SU-DHL-6 (cell line): ENCODE results near the gene DDX17.

Experiments
- H2AFZ ChIP-seq: fragments of 200-600 bp; sonication (generic); 2 replicates; pipeline ENCODE4 v1.6.1; 2014; ENCODE audit warnings: low read depth, mild to moderate bottlenecking, moderate library complexity, mixed read lengths, antibody characterized with exemption, low read length; ENCODE audit not compliant: severe bottlenecking
- H3F3A ChIP-seq: fragments of 200-600 bp; shearing (Covaris generic); 2 replicates; pipeline ENCODE4 v1.6.0; 2016; ENCODE audit warnings: antibody characterized with exemption, mild to moderate bottlenecking; ENCODE audit not compliant: insufficient read depth
- H3K27ac ChIP-seq: fragments of 200-600 bp; sonication (generic); 2 replicates; pipeline ENCODE4 v1.5.1; 2016; ENCODE audit warnings: low read depth, mild to moderate bottlenecking, low read length, moderate library complexity, mixed read lengths
- H3K27me3 ChIP-seq: fragments of 200-600 bp; sonication (generic), shearing (Covaris generic); 2 replicates; pipeline ENCODE4 v1.6.0; 2014; ENCODE audit warnings: mild to moderate bottlenecking, low read length
- H3K36me3 ChIP-seq: fragments of 200-600 bp; sonication (generic); 2 replicates; pipeline ENCODE4 v1.6.1; 2014; ENCODE audit warnings: mild to moderate bottlenecking, low read length, mixed read lengths
- H3K4me2 ChIP-seq: fragments of 300-600, 200-600 bp; shearing (Covaris generic), sonication (generic); 2 replicates; pipeline ENCODE4 v1.6.0; 2014; ENCODE audit warnings: low read length, low read depth, mild to moderate bottlenecking; ENCODE audit not compliant: poor library complexity, severe bottlenecking
- H3K4me3 ChIP-seq: fragments of 200-600 bp; sonication (generic); 2 replicates; pipeline ENCODE4 v1.5.1; 2014; ENCODE audit warnings: antibody characterized with exemption, low read length, mild to moderate bottlenecking, mixed read lengths; ENCODE audit not compliant: insufficient read depth, poor library complexity, severe bottlenecking
- H3K79me2 ChIP-seq: fragments of 200-600 bp; sonication (generic); 2 replicates; pipeline ENCODE4 v1.6.1; 2014; ENCODE audit warnings: mild to moderate bottlenecking, low read length, moderate library complexity; ENCODE audit not compliant: insufficient read depth
- H3K9ac ChIP-seq: fragments of 200-600 bp; sonication (generic); 2 replicates; pipeline ENCODE4 v1.7.0; 2014; ENCODE audit warnings: mild to moderate bottlenecking, low read length
- H3K9me2 ChIP-seq: fragments of 200-600 bp; sonication (generic); replicated peaks from 2 replicates; pipeline ENCODE4 v1.6.1; 2014; ENCODE audit warnings: low read length; ENCODE audit not compliant: insufficient read depth
- H3K9me3 ChIP-seq: fragments of 200-600 bp; sonication (generic); 2 replicates; pipeline ENCODE4 v1.6.1; 2014; ENCODE audit warnings: low read length, mixed read lengths; ENCODE audit not compliant: insufficient read depth
- H4K20me1 ChIP-seq: fragments of 200-600 bp; sonication (generic); 2 replicates; pipeline ENCODE4 v1.6.1; 2014; ENCODE audit warnings: low read depth, mild to moderate bottlenecking, antibody characterized with exemption, low read length, moderate library complexity, mixed read lengths
- CTCF ChIP-seq: fragments of 200-600 bp; sonication (generic); IDR thresholded peaks from one replicate; pipeline ENCODE4 v1.5.1; 2017; ENCODE audit warnings: antibody characterized with exemption, mild to moderate bottlenecking, low read length, moderate library complexity; ENCODE audit not compliant: insufficient read depth, poor library complexity, severe bottlenecking
- EZH2phosphoT487 ChIP-seq: fragments of 200-600 bp; sonication (generic), shearing (Covaris generic); conservative IDR thresholded peaks from 2 replicates; pipeline ENCODE4 v1.6.1; 2018; ENCODE audit warnings: mild to moderate bottlenecking, antibody characterized with exemption, low read length, moderate library complexity, mixed read lengths

Gene DDX17

DNA sequence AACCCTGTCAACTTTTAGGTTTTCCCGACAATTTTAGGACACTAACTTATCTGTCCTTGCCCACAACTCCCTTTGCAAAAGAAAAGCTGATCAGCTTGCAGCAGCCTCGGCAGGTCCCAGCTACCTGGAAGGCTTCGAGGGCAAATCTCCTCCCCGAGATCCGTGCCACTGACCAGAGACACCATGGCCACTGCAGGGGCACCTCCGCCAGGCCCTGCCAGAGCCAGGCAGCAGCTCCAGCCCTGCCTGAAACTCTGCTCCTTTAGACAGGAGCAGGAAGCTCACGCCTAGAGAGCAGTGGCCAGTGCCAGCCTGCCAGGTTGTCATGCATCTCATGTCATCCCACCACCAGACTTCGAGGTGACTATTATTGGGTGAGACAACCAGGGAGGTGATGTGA lies 72.2 kb downstream of the DDX17 start:
- H4K20me1 ChIP-seq: no peaks in the 10 kb centered on the region
- H3K9me3 ChIP-seq: no peaks in the 10 kb centered on the region
- TF ChIP-seq EZH2phosphoT487 (no peak), CTCF (no peak)
- no peaks in the 10 kb centered on the region for H3K27me3 ChIP-seq
- no peak overlapping the region for H3K4me2 ChIP-seq
- H3K36me3 ChIP-seq: no peaks in the 10 kb centered on the region
- no peak overlapping the region for H2AFZ ChIP-seq
- H3K79me2 ChIP-seq: no peaks in the 10 kb centered on the region
- H3K9me2 ChIP-seq: no peaks in the 10 kb centered on the region
- no peaks in the 10 kb centered on the region for H3F3A ChIP-seq
- no peak overlapping the region for H3K9ac ChIP-seq
- no peak overlapping the region for H3K4me3 ChIP-seq
- H3K27ac ChIP-seq: no peak overlapping the region
